Adrenal gland (tissue), 5 donors: ENCODE data around the gene MOCS3.

ENCODE experiments used
- POLR2A ChIP-seq, 2 donors: fragments of 450-650 bp; IDR thresholded peaks; one replicate each; pipeline ENCODE4 v1.6.1; 2017; ENCODE audit warnings: antibody characterized with exemption in 2 of 2, mild to moderate bottlenecking in 2 of 2, moderate library complexity in 1 of 2
- TF ChIP-seq, protein P1 (sequence below), 6 experiments: fragments of 450-650 bp in 4 of 6; fragments of 200-600 bp in 2 of 6; sonication (generic) in 1 of 6; IDR thresholded peaks; 1 replicate in 5 of 6; 2 replicates in 1 of 6; pipeline versions ENCODE4 v1.5.1 to v1.8.0; 2016 to 2021; ENCODE audit warnings: antibody characterized with exemption in 6 of 6, mild to moderate bottlenecking in 2 of 6, moderate library complexity in 1 of 6
- donor health status: DM: no; HTN: no; CAD: no.

DNA sequence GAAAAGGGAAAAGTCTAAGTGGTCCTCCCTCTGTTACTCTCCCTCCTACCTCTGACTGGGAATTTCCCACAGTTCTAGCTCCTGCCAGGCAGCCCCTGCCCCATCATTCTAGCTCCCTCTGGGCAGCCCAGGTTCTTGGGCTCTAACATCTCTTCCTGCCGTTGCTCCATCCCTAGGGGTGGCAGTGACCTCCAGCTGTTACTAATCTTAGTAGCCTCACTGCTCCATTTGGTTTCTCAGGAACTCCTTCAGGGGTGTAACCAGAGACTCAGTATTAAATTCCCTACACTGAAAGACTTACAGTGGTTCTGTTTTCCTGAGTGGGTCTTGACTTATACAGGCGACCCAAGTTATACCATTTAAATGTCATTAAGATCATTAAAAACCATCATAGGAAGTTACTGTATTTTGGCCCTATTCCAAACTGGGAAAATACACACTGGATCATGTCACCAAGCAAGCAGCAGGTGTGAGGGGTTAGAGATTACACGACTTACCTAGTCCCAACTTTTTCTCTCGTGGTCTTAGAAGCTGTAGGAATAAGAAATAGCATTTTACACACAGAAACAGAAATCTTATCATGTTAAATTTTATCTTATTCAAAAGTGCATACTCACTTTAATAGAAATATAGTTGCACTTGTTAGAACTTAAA, 10.4 kb upstream of the MOCS3 start:
- TF ChIP-seq, protein P1, sequence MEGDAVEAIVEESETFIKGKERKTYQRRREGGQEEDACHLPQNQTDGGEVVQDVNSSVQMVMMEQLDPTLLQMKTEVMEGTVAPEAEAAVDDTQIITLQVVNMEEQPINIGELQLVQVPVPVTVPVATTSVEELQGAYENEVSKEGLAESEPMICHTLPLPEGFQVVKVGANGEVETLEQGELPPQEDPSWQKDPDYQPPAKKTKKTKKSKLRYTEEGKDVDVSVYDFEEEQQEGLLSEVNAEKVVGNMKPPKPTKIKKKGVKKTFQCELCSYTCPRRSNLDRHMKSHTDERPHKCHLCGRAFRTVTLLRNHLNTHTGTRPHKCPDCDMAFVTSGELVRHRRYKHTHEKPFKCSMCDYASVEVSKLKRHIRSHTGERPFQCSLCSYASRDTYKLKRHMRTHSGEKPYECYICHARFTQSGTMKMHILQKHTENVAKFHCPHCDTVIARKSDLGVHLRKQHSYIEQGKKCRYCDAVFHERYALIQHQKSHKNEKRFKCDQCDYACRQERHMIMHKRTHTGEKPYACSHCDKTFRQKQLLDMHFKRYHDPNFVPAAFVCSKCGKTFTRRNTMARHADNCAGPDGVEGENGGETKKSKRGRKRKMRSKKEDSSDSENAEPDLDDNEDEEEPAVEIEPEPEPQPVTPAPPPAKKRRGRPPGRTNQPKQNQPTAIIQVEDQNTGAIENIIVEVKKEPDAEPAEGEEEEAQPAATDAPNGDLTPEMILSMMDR (IDR thresholded peaks at IDR 0.05) = no peak
- TF ChIP-seq POLR2A (IDR thresholded peaks at IDR 0.05) = no peak
